HepG2 (cell line): Measurements from ENCODE around the gene CCDC136. TPM values are rescaled to one million over a fixed set of nuclear protein-coding genes. Genes with fewer than 3 reads are reported as not detected.

ENCODE experiments used
- ARID4A ChIP-seq: sonication (generic); formaldehyde crosslinking; IDR thresholded peaks from 2 replicates; pipeline ENCODE4 v1.5.0; 2020; ENCODE audit warnings: mild to moderate bottlenecking, missing genetic modification reagents, borderline replicate concordance
- ATF7 ChIP-seq, 2 experiments: fragments of 450-650 bp in 1 of 2; sonication (generic) in 1 of 2; formaldehyde crosslinking in 1 of 2; IDR thresholded peaks; 2 replicates each; pipeline versions ENCODE4 v1.4.0 to v1.6.1; 2016 to 2020; ENCODE audit warnings: antibody characterized with exemption in 1 of 2, mild to moderate bottlenecking in 1 of 2, missing genetic modification reagents in 1 of 2
- GABPB1 ChIP-seq: IDR thresholded peaks from 2 replicates; pipeline ENCODE4 v1.6.1; 2016; ENCODE audit warnings: mild to moderate bottlenecking, missing genetic modification reagents, moderate library complexity, missing compliant biosample characterization
- NR2C2 ChIP-seq: sonication (generic); formaldehyde crosslinking; IDR thresholded peaks from 2 replicates; pipeline ENCODE4 v1.4.0; 2020; ENCODE audit warnings: missing genetic modification reagents, mild to moderate bottlenecking, moderate library complexity, borderline replicate concordance
- PATZ1 ChIP-seq: sonication (generic); formaldehyde crosslinking; IDR thresholded peaks from 2 replicates; pipeline ENCODE4 v1.4.0; 2020; ENCODE audit warnings: missing genetic modification reagents
- SP4 ChIP-seq: sonication (generic); formaldehyde crosslinking; IDR thresholded peaks from 2 replicates; pipeline ENCODE4 v1.8.1; 2023; ENCODE audit warnings: mild to moderate bottlenecking, missing genetic modification reagents
- TBX2 ChIP-seq: sonication (generic); formaldehyde crosslinking; IDR thresholded peaks from 2 replicates; pipeline ENCODE4 v1.5.0; 2020; ENCODE audit warnings: missing genetic modification reagents, mild to moderate bottlenecking, borderline replicate concordance
- UBTF ChIP-seq: sonication (generic); formaldehyde crosslinking; IDR thresholded peaks from 2 replicates; pipeline ENCODE4 v1.4.0; 2020; ENCODE audit warnings: mild to moderate bottlenecking, missing genetic modification reagents
- ZNF687 ChIP-seq: sonication (generic); formaldehyde crosslinking; IDR thresholded peaks from 2 replicates; pipeline ENCODE4 v1.5.1; 2020; ENCODE audit warnings: mild to moderate bottlenecking, missing genetic modification reagents, moderate library complexity
- polyA plus RNA-seq, 8 experiments: library from polyadenylated mRNA; depleted of rRNA in 3 of 8; stranded (reverse) in 7 of 8; unstranded in 1 of 8; fragments of >200 nt; fragmentation: Illumina TruSeq in 4 of 8; extraction: Trizol in 4 of 8; gene quantifications; 2 replicates each; pipeline versions ENCODE4 v1.2.1 to v1.2.3, GENCODE V29; 2011 to 2016; ENCODE audit warnings: low read depth in 4 of 8, missing spikeins in 1 of 8, mixed read lengths in 1 of 8; ENCODE audit not compliant: insufficient read depth in 1 of 8
- total RNA-seq, 5 experiments: library from RNA; depleted of rRNA; stranded (reverse); fragments of >200 nt; fragmentation: Illumina TruSeq; extraction: Trizol; gene quantifications; 2 replicates each; pipeline ENCODE4 v1.2.3, GENCODE V29; 2016; ENCODE audit warnings: low read depth in 1 of 5
- TF ChIP-seq, protein P1 (sequence below): sonication (generic); formaldehyde crosslinking; conservative IDR thresholded peaks from 2 replicates; pipeline ENCODE4 v1.4.0; 2020; ENCODE audit warnings: missing genetic modification reagents

The CCDC136 gene
- total and polyA plus RNA-seq, 2 of the 13 experiments (the other 11 are each of a cell fraction or from before 2014, with no cell fraction given) = 0.04 to 0.38 TPM

DNA sequence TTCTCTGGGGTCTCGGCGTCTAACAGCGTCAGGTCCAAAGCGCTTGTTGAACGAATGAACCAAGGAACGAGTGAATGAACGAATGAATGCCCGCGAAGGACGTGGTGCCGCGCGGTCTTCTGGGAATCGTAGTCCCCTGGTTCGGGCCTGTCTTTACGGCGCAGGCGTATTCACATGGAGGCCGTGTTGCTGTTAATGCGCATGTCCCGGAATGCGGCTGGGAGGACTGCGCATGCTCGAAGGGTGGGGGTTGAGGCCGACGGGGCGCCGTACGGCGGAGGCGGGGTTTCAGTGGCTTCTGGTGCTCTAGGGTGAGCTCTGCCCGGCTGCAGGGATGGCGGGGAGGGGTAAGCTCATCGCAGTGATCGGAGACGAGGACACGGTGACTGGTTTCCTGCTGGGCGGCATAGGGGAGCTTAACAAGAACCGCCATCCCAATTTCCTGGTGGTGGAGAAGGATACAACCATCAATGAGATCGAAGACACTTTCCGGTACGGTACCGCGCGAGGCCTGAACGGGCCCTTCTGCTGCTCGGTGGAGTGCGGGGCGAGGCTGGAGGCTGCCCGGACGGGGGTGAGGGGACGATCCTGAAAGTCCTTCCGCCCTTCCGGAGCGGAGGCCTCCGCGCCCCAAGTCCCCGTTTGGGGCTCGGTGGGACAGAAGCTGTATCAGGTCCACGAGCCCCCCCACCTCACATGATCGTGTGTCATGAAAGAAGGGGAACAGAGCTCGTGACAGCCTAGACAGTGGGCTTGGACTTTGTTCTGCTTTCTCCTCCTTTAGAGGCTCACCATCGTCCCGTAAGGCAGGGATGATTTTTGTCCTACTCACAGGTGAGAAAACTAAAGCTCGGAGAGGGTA is 71.0 kb downstream of the CCDC136 start, which contains the start of gene ATP6V1F (continued):
- TF ChIP-seq GABPB1 = peak; percentile 74
- TF ChIP-seq TBX2 = peak; percentile 38; the same call in 1 of the 2 replicates
- TF ChIP-seq ARID4A = peak; percentile 67; the same call in 1 of the 2 replicates
- TF ChIP-seq, protein P1, sequence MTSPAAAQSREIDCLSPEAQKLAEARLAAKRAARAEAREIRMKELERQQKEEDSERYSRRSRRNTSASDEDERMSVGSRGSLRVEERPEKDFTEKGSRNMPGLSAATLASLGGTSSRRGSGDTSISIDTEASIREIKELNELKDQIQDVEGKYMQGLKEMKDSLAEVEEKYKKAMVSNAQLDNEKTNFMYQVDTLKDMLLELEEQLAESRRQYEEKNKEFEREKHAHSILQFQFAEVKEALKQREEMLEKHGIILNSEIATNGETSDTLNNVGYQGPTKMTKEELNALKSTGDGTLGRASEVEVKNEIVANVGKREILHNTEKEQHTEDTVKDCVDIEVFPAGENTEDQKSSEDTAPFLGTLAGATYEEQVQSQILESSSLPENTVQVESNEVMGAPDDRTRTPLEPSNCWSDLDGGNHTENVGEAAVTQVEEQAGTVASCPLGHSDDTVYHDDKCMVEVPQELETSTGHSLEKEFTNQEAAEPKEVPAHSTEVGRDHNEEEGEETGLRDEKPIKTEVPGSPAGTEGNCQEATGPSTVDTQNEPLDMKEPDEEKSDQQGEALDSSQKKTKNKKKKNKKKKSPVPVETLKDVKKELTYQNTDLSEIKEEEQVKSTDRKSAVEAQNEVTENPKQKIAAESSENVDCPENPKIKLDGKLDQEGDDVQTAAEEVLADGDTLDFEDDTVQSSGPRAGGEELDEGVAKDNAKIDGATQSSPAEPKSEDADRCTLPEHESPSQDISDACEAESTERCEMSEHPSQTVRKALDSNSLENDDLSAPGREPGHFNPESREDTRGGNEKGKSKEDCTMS (CRISPR knock-in tag) = no peak
- TF ChIP-seq PATZ1 (CRISPR knock-in tag) = peak; percentile 45; the same call in 1 of the 2 replicates
- TF ChIP-seq ZNF687 = peak; percentile 85
- peak; percentile 14; the same call in 1 of the 2 replicates for TF ChIP-seq SP4 (CRISPR knock-in tag)
- TF ChIP-seq NR2C2 (CRISPR knock-in tag) = peak; percentile 65
- peak; percentile 71 for TF ChIP-seq UBTF (CRISPR knock-in tag)
- TF ChIP-seq ATF7 (IDR thresholded peaks at IDR 0.05) = no peak
- 0 out of 2 replicates have a peak, but pooled peaks have one; percentile 56 for TF ChIP-seq ATF7 (CRISPR knock-in tag; IDR thresholded peaks at IDR 0.05)
